ENCODE data around the gene SERTAD4. TPM values are rescaled to one million over a fixed set of nuclear protein-coding genes. Genes with fewer than 3 reads are reported as not detected.

Gene SERTAD4
- total RNA-seq, 1 experiment from 2014 or later, result 5.1 TPM

Other genes starting within 250 kb of the SERTAD4 start
- gene HHAT, start 96.1 kb downstream of the SERTAD4 start, total RNA-seq (2014; rRNA removed; shearing (Covaris generic)), result 4.4 and 4.5 TPM in 2 replicates

Data from Daoy (cell line).